Neural crest cell (in vitro differentiated cells): Measurements from ENCODE around the gene INPP5J. TPM values are rescaled to one million over a fixed set of nuclear protein-coding genes. Genes with fewer than 3 reads are reported as not detected.
A peak's percentile ranks its signal among the peaks of the same experiment; 100 is the strongest.

Experiments
- DNase-seq: peaks from one replicate; pipeline ENCODE4 v3.0.0; 2021; ENCODE audit warnings: low read depth, mixed read lengths, low spot score
- H3K27ac Mint-ChIP-seq: one replicate; pipeline ENCODE4 v1.8.0; 2021; ENCODE audit warnings: mild to moderate bottlenecking, mixed read lengths; ENCODE audit not compliant: unreplicated experiment
- H3K27me3 Mint-ChIP-seq: 2 replicates; pipeline ENCODE4 v1.8.0; 2021; ENCODE audit warnings: low read depth, mild to moderate bottlenecking, mixed read lengths
- H3K36me3 Mint-ChIP-seq: 2 replicates; pipeline ENCODE4 v1.8.0; 2021; ENCODE audit warnings: low read depth, mild to moderate bottlenecking, mixed read lengths
- H3K4me1 Mint-ChIP-seq: 2 replicates; pipeline ENCODE4 v1.8.0; 2021; ENCODE audit warnings: mixed read lengths
- H3K4me3 Mint-ChIP-seq: one replicate; pipeline ENCODE4 v1.8.0; 2021; ENCODE audit warnings: mild to moderate bottlenecking, mixed read lengths
- H3K9me3 Mint-ChIP-seq: 2 replicates; pipeline ENCODE4 v1.8.0; 2021; ENCODE audit warnings: mixed read lengths
- total RNA-seq: library from RNA; stranded (reverse); gene quantifications from 2 replicates; pipeline ENCODE4 v1.2.1, GENCODE V29; 2021
- TF ChIP-seq, protein P1 (sequence below): fragments of 200-600 bp; sonication (generic); conservative IDR thresholded peaks from 2 replicates; pipeline ENCODE4 v1.5.0; 2021; ENCODE audit warnings: antibody characterized with exemption, mild to moderate bottlenecking

INPP5J gene
- total RNA-seq, 1 donor from 2014 or later = 4.7 TPM

DNA sequence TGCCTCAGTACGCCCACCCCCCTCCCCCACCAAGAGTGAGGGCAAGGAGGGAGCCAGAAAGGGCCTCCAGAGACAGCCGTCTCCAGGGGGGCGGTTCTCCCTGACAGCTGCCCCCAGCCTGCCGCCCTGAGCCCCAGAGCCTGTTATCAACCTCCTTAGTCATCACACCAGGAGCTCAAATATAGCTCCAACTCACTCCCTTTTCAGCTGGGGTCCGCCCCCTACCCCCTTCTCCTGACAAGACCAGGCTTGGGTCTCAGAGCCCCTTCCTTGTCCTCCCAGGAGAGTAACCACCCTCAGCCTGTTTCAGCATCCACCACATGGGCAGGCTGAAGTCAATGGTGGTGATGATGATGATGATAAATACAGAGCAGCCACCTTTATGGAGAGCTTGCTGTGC, 2.5 kb upstream of the INPP5J start:
- no peaks in the 10 kb centered on the region for H3K27me3 Mint-ChIP-seq
- H3K27ac Mint-ChIP-seq = no peak overlapping the region

DNA sequence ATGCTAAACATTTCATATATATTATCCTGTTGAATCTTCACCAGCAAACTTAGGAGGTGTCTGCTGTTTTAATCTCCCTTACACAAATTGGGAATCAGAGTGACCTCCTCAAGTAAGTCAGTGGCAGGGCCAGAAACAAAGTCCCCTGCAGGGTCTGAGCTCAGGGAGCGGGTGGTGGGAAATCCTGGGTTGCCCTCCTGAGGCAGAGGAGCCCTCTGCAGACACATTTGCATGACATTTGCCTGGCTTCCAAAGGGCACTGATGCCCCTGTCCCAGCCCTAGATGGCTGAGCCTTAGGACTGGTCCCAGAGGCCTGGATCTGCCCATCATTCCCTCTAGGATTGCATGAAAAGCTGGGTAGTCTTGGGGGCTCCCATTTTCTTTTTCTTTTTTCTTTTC, 2.1 kb upstream of the INPP5J start:
- TF ChIP-seq, protein P1, sequence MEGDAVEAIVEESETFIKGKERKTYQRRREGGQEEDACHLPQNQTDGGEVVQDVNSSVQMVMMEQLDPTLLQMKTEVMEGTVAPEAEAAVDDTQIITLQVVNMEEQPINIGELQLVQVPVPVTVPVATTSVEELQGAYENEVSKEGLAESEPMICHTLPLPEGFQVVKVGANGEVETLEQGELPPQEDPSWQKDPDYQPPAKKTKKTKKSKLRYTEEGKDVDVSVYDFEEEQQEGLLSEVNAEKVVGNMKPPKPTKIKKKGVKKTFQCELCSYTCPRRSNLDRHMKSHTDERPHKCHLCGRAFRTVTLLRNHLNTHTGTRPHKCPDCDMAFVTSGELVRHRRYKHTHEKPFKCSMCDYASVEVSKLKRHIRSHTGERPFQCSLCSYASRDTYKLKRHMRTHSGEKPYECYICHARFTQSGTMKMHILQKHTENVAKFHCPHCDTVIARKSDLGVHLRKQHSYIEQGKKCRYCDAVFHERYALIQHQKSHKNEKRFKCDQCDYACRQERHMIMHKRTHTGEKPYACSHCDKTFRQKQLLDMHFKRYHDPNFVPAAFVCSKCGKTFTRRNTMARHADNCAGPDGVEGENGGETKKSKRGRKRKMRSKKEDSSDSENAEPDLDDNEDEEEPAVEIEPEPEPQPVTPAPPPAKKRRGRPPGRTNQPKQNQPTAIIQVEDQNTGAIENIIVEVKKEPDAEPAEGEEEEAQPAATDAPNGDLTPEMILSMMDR = no peak
- H3K9me3 Mint-ChIP-seq = no peaks in the 10 kb centered on the region
- H3K27me3 Mint-ChIP-seq = no peaks in the 10 kb centered on the region
- no peak overlapping the region for H3K4me3 Mint-ChIP-seq
- DNase-seq = no peak
- H3K27ac Mint-ChIP-seq = no peak overlapping the region
- no peaks in the 10 kb centered on the region for H3K36me3 Mint-ChIP-seq
- H3K4me1 Mint-ChIP-seq = peaks cover 11% of the 10 kb centered on the region

More for the DNA sequence above, 2.5 kb upstream of the INPP5J start:
- no peak for DNase-seq
- H3K4me3 Mint-ChIP-seq = no peak overlapping the region
- no peaks in the 10 kb centered on the region for H3K36me3 Mint-ChIP-seq
- peaks cover 11% of the 10 kb centered on the region for H3K4me1 Mint-ChIP-seq
- H3K9me3 Mint-ChIP-seq = no peaks in the 10 kb centered on the region
- TF ChIP-seq, protein P1 = no peak

DNA sequence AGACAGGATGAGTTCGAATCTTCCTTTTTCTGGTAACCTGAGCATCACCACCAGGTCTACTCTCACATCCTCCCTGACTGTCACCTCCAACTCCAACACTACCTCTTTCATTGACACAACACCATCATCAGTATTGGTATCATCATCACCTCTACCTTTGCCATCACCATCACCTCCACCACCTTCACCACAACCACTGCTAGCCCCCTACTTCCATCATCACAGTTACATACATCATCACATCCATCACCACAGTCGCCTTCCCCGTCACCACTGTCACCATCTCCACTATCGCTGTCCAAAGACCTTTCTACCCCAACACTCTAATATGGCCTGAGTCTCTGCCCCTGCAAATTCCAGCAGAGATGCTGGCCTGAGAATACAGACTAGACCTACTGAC, 1.4 kb upstream of the INPP5J start:
- DNase-seq = no peak
- Mint-ChIP-seq H3K4me1 (peaks cover 11% of the 10 kb centered on the region), H3K9me3 (no peaks in the 10 kb centered on the region), H3K27me3 (no peaks in the 10 kb centered on the region), H3K36me3 (no peaks in the 10 kb centered on the region), H3K27ac (no peak overlapping the region), H3K4me3 (no peak overlapping the region)
- TF ChIP-seq, protein P1 = no peak

DNA sequence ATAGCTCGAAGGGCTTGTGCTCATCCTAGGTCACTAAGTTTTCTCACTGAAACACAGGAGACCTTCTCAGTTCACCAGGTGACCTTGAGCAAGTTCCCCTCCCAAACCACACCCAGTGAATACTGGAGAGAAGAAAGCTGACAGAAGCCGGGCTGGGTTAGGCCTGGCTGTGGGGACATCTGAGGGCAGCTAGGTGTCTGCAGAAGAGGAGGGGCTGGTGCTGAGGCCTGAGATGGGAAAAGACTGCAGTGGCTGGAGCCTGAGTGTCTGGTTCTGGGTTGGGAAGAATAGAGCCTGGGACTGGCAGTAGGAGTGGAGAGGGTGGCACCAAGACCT, 602 bp upstream of the INPP5J start:
- H3K4me1 Mint-ChIP-seq = peaks cover 11% of the 10 kb centered on the region
- no peaks in the 10 kb centered on the region for H3K9me3 Mint-ChIP-seq
- TF ChIP-seq, protein P1 = no peak
- H3K27me3 Mint-ChIP-seq = no peaks in the 10 kb centered on the region
- H3K27ac Mint-ChIP-seq = peak overlapping the region; percentile 60
- no peak for DNase-seq
- no peak overlapping the region for H3K4me3 Mint-ChIP-seq
- H3K36me3 Mint-ChIP-seq = no peaks in the 10 kb centered on the region

DNA sequence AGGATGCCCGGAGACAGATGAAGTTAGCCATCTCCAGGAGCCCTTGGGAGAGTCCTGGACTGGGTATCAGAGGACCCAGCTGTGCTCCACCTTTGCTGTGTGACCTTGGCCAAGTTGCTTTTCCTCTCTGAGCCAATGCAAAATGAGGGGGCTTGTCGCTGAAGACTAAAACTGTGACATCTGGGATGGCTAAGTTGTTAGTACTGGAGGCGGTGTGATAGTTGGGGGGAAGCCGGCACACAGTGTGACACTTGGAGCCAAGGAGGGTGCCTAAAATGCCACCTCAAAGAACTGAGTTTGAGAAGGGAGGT, 481 bp downstream of the INPP5J start:
- Mint-ChIP-seq H3K27me3 (no peaks in the 10 kb centered on the region), H3K4me3 (peak overlapping the region; percentile 57), H3K27ac (no peak overlapping the region), H3K4me1 (peaks cover 11% of the 10 kb centered on the region), H3K9me3 (no peaks in the 10 kb centered on the region), H3K36me3 (no peaks in the 10 kb centered on the region)
- DNase-seq = no peak
- TF ChIP-seq, protein P1 = no peak

DNA sequence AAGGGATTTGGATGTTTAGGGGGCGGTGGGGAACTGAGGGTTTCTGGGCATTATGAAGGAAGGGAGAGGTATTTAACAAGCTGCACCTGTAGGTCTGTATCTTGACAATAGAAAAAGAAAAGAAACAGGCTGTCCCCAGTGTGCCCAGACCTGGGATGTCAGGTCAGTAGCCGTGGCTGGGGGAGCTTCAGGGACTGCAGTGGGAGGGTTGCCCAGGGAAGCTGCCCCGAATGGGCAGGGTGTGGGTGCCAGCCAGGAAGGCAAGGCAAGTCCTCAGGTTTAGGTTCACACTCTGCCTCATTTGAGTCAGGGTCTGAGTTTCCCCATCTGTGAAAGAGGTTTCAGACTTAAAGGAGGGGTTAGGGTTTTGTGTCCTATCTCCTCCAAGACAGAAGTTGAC, 1.5 kb downstream of the INPP5J start:
- Mint-ChIP-seq H3K27me3 (no peaks in the 10 kb centered on the region), H3K4me3 (peak overlapping the region; percentile 34), H3K27ac (no peak overlapping the region), H3K36me3 (no peaks in the 10 kb centered on the region), H3K4me1 (peaks cover 11% of the 10 kb centered on the region), H3K9me3 (no peaks in the 10 kb centered on the region)
- no peak for DNase-seq
- TF ChIP-seq, protein P1 = no peak
